Measurements from ENCODE around the gene LPAR2. TPM values are rescaled to one million over a fixed set of nuclear protein-coding genes. Genes with fewer than 3 reads are reported as not detected.

LPAR2 gene
- total and polyA plus RNA-seq, 4 donors: 5.1 to 42.4 (median 19.5) TPM

DNA sequence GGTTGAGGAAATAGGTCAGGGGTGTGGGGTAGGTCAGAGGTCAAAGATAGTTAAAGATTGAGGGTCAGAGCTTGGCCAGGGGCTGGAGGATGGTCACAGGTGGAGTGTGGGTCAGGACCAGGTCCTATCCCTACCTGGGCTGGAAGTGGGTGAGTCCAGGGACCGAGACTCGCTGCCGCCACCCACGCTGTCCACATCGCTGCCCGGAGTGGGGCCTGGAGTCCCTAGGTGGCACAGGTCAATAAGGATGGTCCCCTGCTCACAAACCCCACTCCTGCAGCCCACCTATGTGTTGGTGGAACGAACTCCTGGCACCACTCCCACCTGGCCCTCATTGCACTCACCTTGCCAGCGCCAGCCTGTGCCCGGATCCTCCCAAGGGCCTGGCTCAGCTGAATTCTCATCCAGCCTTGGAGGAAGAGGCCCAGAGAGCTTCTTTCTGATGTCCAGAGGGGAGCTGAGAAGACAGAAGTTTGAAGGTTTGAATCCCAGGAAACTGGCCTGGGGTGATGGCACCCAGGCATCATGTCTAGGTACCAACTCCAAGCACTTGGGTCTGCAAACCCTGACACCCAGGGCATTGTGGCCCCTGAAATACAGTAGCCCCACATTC is 8.7 kb upstream of the LPAR2 start:
- no peak overlapping the region for H3K4me3 ChIP-seq
- H3K36me3 ChIP-seq (ENCODE audit: control insufficient read depth in 4 of 4, insufficient read depth in 4 of 4, low read length in 4 of 4): peaks cover 0 to 40% (median 18%) of the 10 kb centered on the region in 4 donors
- no peaks in the 10 kb centered on the region for H3K4me1 ChIP-seq (ENCODE audit: control insufficient read depth in 5 of 5, insufficient read depth in 5 of 5, low read length in 5 of 5)
- H3K27ac ChIP-seq (ENCODE audit: low read depth in 1 of 2, low read length in 1 of 2): no peak overlapping the region
- no peak overlapping the region for H3K9ac ChIP-seq (ENCODE audit: insufficient read depth in 1 of 2, low read length in 2 of 2)
- no peak for ATAC-seq (ENCODE audit: insufficient read depth, low FRiP score)
- WGBS, 2 donors: 97 to 98% methylated on average over 9 of the region's 9 CpGs
- no peak for DNase-seq
- H3K27me3 ChIP-seq (ENCODE audit: control insufficient read depth in 3 of 3, insufficient read depth in 3 of 3, low read length in 2 of 3): no peaks in the 10 kb centered on the region
- TF ChIP-seq, protein P1, sequence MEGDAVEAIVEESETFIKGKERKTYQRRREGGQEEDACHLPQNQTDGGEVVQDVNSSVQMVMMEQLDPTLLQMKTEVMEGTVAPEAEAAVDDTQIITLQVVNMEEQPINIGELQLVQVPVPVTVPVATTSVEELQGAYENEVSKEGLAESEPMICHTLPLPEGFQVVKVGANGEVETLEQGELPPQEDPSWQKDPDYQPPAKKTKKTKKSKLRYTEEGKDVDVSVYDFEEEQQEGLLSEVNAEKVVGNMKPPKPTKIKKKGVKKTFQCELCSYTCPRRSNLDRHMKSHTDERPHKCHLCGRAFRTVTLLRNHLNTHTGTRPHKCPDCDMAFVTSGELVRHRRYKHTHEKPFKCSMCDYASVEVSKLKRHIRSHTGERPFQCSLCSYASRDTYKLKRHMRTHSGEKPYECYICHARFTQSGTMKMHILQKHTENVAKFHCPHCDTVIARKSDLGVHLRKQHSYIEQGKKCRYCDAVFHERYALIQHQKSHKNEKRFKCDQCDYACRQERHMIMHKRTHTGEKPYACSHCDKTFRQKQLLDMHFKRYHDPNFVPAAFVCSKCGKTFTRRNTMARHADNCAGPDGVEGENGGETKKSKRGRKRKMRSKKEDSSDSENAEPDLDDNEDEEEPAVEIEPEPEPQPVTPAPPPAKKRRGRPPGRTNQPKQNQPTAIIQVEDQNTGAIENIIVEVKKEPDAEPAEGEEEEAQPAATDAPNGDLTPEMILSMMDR (IDR thresholded peaks at IDR 0.05; ENCODE audit: control extremely low read depth, extremely low read depth): no peak
- no peaks in the 10 kb centered on the region for H3K9me3 ChIP-seq (ENCODE audit: control insufficient read depth in 4 of 4, insufficient read depth in 3 of 4, low read length in 3 of 4)

DNA sequence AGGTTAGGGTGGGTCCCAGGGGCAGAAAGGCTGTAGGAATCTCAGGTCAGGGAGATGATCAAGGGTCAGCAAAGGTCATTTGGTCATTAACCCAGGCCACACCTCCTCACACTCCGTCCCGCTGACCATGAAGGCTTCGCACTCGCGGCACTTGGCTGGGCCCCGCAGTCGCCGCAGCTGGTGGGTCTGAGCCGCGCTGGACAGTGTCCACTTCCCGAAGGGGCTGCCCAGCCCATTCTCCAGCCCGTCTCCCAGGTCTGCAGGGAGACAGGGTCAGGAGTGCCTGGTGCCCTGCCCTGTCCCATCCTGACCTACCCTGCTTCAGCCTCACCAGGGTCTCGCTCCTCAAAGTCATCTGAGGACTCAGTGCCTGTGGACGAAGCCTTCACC is 7.3 kb upstream of the LPAR2 start:
- no peak overlapping the region for H3K4me3 ChIP-seq
- TF ChIP-seq, protein P1 (IDR thresholded peaks at IDR 0.05; ENCODE audit: control extremely low read depth, extremely low read depth): no peak
- no peak overlapping the region for H3K9ac ChIP-seq (ENCODE audit: insufficient read depth in 1 of 2, low read length in 2 of 2)
- DNase-seq (no peak), ATAC-seq (ENCODE audit: insufficient read depth, low FRiP score) (no peak)
- no peaks in the 10 kb centered on the region for H3K27me3 ChIP-seq (ENCODE audit: control insufficient read depth in 3 of 3, insufficient read depth in 3 of 3, low read length in 2 of 3)
- no peaks in the 10 kb centered on the region for H3K4me1 ChIP-seq (ENCODE audit: control insufficient read depth in 5 of 5, insufficient read depth in 5 of 5, low read length in 5 of 5)
- H3K27ac ChIP-seq (ENCODE audit: low read depth in 1 of 2, low read length in 1 of 2): no peak overlapping the region
- 97% methylated on average over 14 of the region's 14 CpGs for WGBS, 2 donors
- no peaks in the 10 kb centered on the region for H3K9me3 ChIP-seq (ENCODE audit: control insufficient read depth in 4 of 4, insufficient read depth in 3 of 4, low read length in 3 of 4)
- H3K36me3 ChIP-seq (ENCODE audit: control insufficient read depth in 4 of 4, insufficient read depth in 4 of 4, low read length in 4 of 4): peaks cover 0 to 41% (median 18%) of the 10 kb centered on the region in 4 donors

DNA sequence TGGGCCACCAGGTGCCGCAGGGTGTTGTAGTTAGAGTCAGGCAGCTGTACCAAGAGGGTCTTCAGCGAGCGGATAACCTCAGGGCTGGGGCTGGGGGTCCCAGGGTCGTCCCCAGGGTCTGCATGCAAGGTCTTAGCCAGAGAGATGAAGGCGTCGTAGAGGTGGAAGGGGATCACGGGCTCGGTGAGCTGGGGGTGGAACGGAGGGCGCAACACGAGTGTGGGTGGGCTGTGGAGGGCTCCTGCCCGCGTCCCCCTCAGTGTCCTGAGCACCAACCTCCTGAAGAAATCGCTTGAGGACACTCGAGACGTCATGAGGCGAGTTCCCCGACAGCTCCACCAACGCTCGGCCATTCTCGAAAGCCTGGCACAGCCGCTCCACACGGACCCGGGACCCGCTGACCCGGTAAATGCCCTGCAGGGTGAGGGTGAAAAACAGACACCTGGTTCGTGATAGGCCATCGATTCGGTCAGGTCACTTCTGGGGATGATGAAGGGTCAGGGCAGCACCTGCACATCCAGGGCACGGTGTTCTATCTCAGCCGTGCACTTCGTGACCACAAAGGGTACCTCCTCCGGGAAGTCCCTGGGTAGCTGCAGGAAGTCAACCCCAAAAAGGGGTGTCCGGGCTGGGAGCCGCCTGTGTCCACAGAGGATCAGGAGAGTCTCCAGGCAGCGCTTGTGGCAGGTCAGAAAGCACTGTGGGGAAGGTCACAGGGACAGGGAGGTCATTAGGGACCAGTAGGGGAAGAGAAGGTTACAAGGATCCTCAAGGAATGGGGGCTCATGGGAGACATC is 6.7 kb upstream of the LPAR2 start:
- ATAC-seq (ENCODE audit: insufficient read depth, low FRiP score) (no peak), DNase-seq (no peak)
- Histone ChIP-seq H3K9ac (ENCODE audit: insufficient read depth in 1 of 2, low read length in 2 of 2) (no peak overlapping the region), H3K9me3 (ENCODE audit: control insufficient read depth in 4 of 4, insufficient read depth in 3 of 4, low read length in 3 of 4) (no peaks in the 10 kb centered on the region), H3K4me1 (ENCODE audit: control insufficient read depth in 5 of 5, insufficient read depth in 5 of 5, low read length in 5 of 5) (no peaks in the 10 kb centered on the region), H3K27me3 (ENCODE audit: control insufficient read depth in 3 of 3, insufficient read depth in 3 of 3, low read length in 2 of 3) (no peaks in the 10 kb centered on the region), H3K27ac (ENCODE audit: low read depth in 1 of 2, low read length in 1 of 2) (no peak overlapping the region), H3K36me3 (ENCODE audit: control insufficient read depth in 4 of 4, insufficient read depth in 4 of 4, low read length in 4 of 4) (peaks cover 0 to 40% (median 18%) of the 10 kb centered on the region in 4 donors), H3K4me3 (no peak overlapping the region)
- WGBS, 2 donors: 95% methylated on average over 36 of the region's 36 CpGs
- TF ChIP-seq, protein P1 (IDR thresholded peaks at IDR 0.05; ENCODE audit: control extremely low read depth, extremely low read depth): no peak

Data from lung (tissue), 12 donors.